ENCODE results near the gene FA2H.

DNA sequence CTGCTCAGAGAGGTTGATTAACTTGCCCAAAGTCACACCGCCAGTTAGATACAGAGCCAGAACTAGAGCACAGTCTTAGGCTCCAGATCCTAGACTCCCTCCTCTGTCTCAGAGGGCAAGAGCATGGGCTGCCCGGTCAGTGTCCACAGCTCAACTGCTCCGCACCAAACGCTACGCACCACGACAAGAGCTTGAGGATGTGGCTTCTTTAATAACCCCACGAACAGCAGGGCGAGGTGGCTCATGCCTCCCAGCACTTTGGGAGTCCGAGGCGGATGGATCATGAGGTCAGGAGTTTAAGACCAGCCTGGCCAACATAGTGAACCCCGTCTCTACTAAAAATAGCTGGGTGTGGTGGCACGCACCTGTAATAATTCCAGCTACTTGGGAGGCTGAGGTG, 21.4 kb downstream of the FA2H start:
- TF ChIP-seq, protein P1, sequence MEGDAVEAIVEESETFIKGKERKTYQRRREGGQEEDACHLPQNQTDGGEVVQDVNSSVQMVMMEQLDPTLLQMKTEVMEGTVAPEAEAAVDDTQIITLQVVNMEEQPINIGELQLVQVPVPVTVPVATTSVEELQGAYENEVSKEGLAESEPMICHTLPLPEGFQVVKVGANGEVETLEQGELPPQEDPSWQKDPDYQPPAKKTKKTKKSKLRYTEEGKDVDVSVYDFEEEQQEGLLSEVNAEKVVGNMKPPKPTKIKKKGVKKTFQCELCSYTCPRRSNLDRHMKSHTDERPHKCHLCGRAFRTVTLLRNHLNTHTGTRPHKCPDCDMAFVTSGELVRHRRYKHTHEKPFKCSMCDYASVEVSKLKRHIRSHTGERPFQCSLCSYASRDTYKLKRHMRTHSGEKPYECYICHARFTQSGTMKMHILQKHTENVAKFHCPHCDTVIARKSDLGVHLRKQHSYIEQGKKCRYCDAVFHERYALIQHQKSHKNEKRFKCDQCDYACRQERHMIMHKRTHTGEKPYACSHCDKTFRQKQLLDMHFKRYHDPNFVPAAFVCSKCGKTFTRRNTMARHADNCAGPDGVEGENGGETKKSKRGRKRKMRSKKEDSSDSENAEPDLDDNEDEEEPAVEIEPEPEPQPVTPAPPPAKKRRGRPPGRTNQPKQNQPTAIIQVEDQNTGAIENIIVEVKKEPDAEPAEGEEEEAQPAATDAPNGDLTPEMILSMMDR (IDR thresholded peaks at IDR 0.05) = no peak
- no peak for TF ChIP-seq POLR2A (IDR thresholded peaks at IDR 0.05)
